Hematopoietic multipotent progenitor cell treated with erythropoietin and hydrocortisone succinate and interleukin-3 and kit ligand, for 17 days (in vitro differentiated cells): Measurements from ENCODE around the gene ZNF521.

Experiments used
- DNase-seq: peaks from one replicate; pipeline ENCODE4 v3.0.0-alpha.2; 2015; ENCODE audit warnings: low spot score

The ZNF521 gene

GRCh38 chr18:25335676-25336075 lies 16.3 kb downstream of the ZNF521 start:
- DNase-seq = no peak

- no peak for DNase-seq
Measured at GRCh38 chr18:25335062-25335461, 16.9 kb downstream of the ZNF521 start.

GRCh38 chr18:25334588-25334987 lies 17.4 kb downstream of the ZNF521 start:
- no peak for DNase-seq

- no peak for DNase-seq
Measured at GRCh38 chr18:25332002-25332401, 20.0 kb downstream of the ZNF521 start.

- DNase-seq = no peak
Measured at GRCh38 chr18:25329783-25330182, 22.2 kb downstream of the ZNF521 start.

- no peak for DNase-seq
Measured at GRCh38 chr18:25327584-25327983, 24.4 kb downstream of the ZNF521 start.

GRCh38 chr18:25326361-25326952 lies 25.5 kb downstream of the ZNF521 start:
- no peak for DNase-seq

GRCh38 chr18:25322806-25323205 lies 29.2 kb downstream of the ZNF521 start:
- DNase-seq = no peak

- no peak for DNase-seq
Measured at GRCh38 chr18:25316381-25317018, 35.5 kb downstream of the ZNF521 start.

GRCh38 chr18:25314838-25315190 lies 37.2 kb downstream of the ZNF521 start:
- no peak for DNase-seq

- no peak for DNase-seq
Measured at GRCh38 chr18:25314151-25314837, 37.7 kb downstream of the ZNF521 start.

- DNase-seq = no peak
Measured at GRCh38 chr18:25313268-25313667, 38.7 kb downstream of the ZNF521 start.

- peak; percentile 68 for DNase-seq
Measured at GRCh38 chr18:25310045-25310444, 41.9 kb downstream of the ZNF521 start.

GRCh38 chr18:25308381-25308780 lies 43.6 kb downstream of the ZNF521 start:
- DNase-seq = no peak

- DNase-seq = no peak
Measured at GRCh38 chr18:25307192-25307591, 44.8 kb downstream of the ZNF521 start.

- no peak for DNase-seq
Measured at GRCh38 chr18:25306671-25307070, 45.3 kb downstream of the ZNF521 start.

GRCh38 chr18:25305584-25305983 lies 46.4 kb downstream of the ZNF521 start:
- no peak for DNase-seq

- no peak for DNase-seq
Measured at GRCh38 chr18:25300492-25300891, 51.5 kb downstream of the ZNF521 start.

GRCh38 chr18:25299426-25300300 lies 52.3 kb downstream of the ZNF521 start:
- no peak for DNase-seq

GRCh38 chr18:25298853-25299274 lies 53.1 kb downstream of the ZNF521 start:
- peak; percentile 45 for DNase-seq

GRCh38 chr18:25295624-25296138 lies 56.3 kb downstream of the ZNF521 start:
- no peak for DNase-seq

GRCh38 chr18:25291150-25291549 lies 60.8 kb downstream of the ZNF521 start:
- no peak for DNase-seq
